Colonic mucosa (tissue), 4 donors: ENCODE data around the gene TRIM29. TPM values are rescaled to one million over a fixed set of nuclear protein-coding genes. Genes with fewer than 3 reads are reported as not detected.
"Not testable (repeated sequence)": the region's sequence is repeated elsewhere in the genome, so short reads cannot be mapped to it uniquely, and the experiment has no call there.

ENCODE experiments used
- DNase-seq: peaks from one replicate; pipeline ENCODE4 v3.0.0-alpha.2; 2020
- H3K27ac ChIP-seq: fragments of 200-600 bp; one replicate; pipeline ENCODE4 v1.8.0; 2021
- H3K27me3 ChIP-seq: fragments of 200-600 bp; one replicate; pipeline ENCODE4 v1.8.0; 2021
- H3K36me3 ChIP-seq: fragments of 200-600 bp; one replicate; pipeline ENCODE4 v1.8.0; 2021
- H3K4me1 ChIP-seq: fragments of 200-600 bp; one replicate; pipeline ENCODE4 v1.8.0; 2021; ENCODE audit warnings: mild to moderate bottlenecking
- H3K4me3 ChIP-seq: fragments of 200-600 bp; one replicate; pipeline ENCODE4 v1.8.0; 2021
- H3K9ac ChIP-seq, 2 donors: one replicate each; pipeline ENCODE4 v1.7.0; 2013; ENCODE audit warnings: control low read depth in 2 of 2, low read depth in 2 of 2, low read length in 2 of 2
- H3K9me3 ChIP-seq: fragments of 200-600 bp; one replicate; pipeline ENCODE4 v1.8.0; 2021
- CTCF ChIP-seq: fragments of 200-600 bp; IDR thresholded peaks from one replicate; pipeline ENCODE4 v1.8.0; 2022; ENCODE audit warnings: antibody characterized with exemption, mild to moderate bottlenecking
- intact Hi-C: fragments of 100-400 bp; cut with DNase I; formaldehyde crosslinking; loops from one replicate; pipeline ENCODE4 v1.14.1; 2022
- total RNA-seq, 2 donors: library from RNA; stranded (reverse); fragmentation: NEBNext Ultra II Directional in 1 of 2; extraction: Animal tissue kit (Norgen Biotek cat#: 25700) in 1 of 2; gene quantifications; one replicate each; pipeline ENCODE4 v1.2.1, GENCODE V29; 2021
- donor health status: healthy.
- donor health status: DM: no; HTN: no; CAD: no.
- donor health status: DM: no; HTN: no; CAD: no.

Gene TRIM29
- total RNA-seq, 2 donors from 2014 or later = 3.4 to 4.0 TPM

DNA sequence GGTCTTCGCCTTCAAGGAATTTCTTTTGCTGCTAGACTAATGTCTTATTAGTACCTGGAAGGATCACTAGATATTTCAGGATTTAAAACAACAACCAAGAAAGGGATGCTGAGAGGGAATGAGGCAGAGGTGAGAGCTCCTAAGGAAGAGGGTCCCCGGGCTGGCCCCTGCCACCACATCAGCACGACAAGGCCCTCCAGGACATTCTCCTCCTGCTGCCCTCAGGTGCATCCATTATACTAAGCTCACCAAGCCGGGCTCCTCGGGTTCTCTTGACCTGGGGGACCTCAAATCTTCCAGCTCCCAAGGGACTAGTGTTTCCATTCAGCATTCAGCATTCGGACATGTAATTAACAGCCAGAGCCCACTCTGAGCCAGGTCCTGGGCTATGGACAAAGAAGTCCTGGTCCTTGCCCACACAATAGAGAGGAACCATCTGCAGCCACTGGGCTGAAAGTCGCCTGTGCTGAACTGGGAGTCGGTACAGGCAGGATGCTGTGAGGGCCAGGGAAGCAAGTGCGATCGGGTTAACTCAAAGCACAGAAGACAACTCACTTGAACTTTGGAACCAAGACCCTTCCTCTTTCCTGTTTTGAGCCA lies 43.6 kb upstream of the TRIM29 start:
- H3K9me3 ChIP-seq = no peaks in the 10 kb centered on the region
- intact Hi-C loops = no loop called here
- peak; percentile 16 for DNase-seq
- no peak overlapping the region for H3K27ac ChIP-seq
- peak overlapping the region in 1 of 2 donors; percentile 27 for H3K9ac ChIP-seq
- TF ChIP-seq CTCF = no peak
- no peaks in the 10 kb centered on the region for H3K27me3 ChIP-seq
- H3K36me3 ChIP-seq = no peaks in the 10 kb centered on the region
- H3K4me1 ChIP-seq = peaks cover 11% of the 10 kb centered on the region
- H3K4me3 ChIP-seq = no peak overlapping the region

- Histone ChIP-seq H3K27me3 (no peaks in the 10 kb centered on the region), H3K9me3 (no peaks in the 10 kb centered on the region), H3K4me3 (no peak overlapping the region), H3K9ac (no peak overlapping the region), H3K36me3 (no peaks in the 10 kb centered on the region), H3K4me1 (peaks cover 4% of the 10 kb centered on the region), H3K27ac (no peak overlapping the region)
- TF ChIP-seq CTCF = no peak
- intact Hi-C loops = no loop called here
- peak; percentile 17 for DNase-seq
These were observed 42.8 kb upstream of the TRIM29 start for GRCh38 chr11:120180551-120181232.

- H3K36me3 ChIP-seq, H3K4me1 ChIP-seq, H3K9ac ChIP-seq, H3K27me3 ChIP-seq, H3K9me3 ChIP-seq, H3K27ac ChIP-seq, H3K4me3 ChIP-seq, intact Hi-C loops: not testable (repeated sequence)
- DNase-seq = peak; percentile 15
These were observed 42.1 kb upstream of the TRIM29 start for GRCh38 chr11:120180063-120180462.

DNA sequence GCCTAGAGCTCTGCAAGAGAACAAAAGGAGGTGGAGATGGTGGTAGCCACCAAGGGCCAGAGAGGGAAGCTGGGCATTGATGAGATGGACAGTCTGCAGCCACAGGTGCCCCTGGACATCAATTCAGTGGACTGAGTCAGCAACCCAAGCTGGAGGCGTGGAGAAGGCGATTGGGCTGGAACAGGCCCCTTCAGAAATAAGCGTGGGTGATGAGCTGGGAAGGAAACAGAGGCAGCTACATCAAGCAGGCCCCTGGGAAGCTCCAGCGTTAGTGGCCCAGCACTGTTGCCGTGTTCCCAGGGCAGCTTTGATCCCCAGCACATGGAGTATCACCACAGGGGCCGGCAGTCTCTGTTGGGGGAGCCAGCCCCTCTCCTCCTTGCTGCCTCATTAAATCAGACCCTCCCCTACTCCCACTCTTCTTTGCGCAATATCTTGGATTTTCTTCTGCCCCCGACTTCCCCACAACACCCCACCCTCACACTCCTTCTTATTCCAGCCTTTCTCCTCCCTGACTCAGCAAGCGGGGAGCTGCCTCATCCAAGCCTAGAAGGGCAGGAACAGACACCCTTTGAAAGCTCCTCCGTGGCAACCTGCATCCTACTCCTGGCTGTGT lies 41.3 kb upstream of the TRIM29 start:
- peaks cover 4% of the 10 kb centered on the region for H3K4me1 ChIP-seq
- H3K36me3 ChIP-seq = no peaks in the 10 kb centered on the region
- no peaks in the 10 kb centered on the region for H3K27me3 ChIP-seq
- no peaks in the 10 kb centered on the region for H3K9me3 ChIP-seq
- intact Hi-C loops = no loop called here
- no peak for TF ChIP-seq CTCF
- no peak overlapping the region for H3K4me3 ChIP-seq
- H3K27ac ChIP-seq = no peak overlapping the region
- no peak overlapping the region for H3K9ac ChIP-seq
- DNase-seq = peak; percentile 19

DNA sequence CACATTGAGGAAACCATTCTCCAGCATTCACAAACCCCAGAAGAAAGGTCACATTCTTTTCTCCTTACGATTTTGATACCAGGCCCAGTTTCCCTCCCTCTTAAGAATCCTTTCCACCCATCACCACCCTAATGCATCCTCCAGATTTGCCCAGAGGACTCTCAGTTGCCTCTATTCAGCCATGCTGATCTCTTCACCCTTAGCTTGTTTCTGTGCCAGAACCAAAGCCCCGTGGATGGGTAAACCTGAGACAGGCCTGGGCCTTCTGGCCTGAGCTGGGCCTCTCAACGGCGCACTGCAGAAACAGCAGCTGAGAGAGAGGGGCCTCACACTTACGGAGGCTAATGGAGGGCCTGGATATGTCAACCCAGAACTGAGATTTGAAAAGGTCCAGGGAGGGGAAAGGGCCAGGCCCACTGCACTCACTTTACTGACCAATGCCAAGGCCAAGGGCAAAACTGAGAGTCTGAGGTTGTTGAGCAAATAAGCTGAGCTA lies 40.7 kb upstream of the TRIM29 start:
- TF ChIP-seq CTCF = no peak
- no peaks in the 10 kb centered on the region for H3K9me3 ChIP-seq
- intact Hi-C loops = no loop called here
- peaks cover 4% of the 10 kb centered on the region for H3K4me1 ChIP-seq
- H3K27me3 ChIP-seq = no peaks in the 10 kb centered on the region
- H3K4me3 ChIP-seq = no peak overlapping the region
- H3K36me3 ChIP-seq = no peaks in the 10 kb centered on the region
- H3K9ac ChIP-seq = no peak overlapping the region
- DNase-seq = no peak
- no peak overlapping the region for H3K27ac ChIP-seq

- no peaks in the 10 kb centered on the region for H3K27me3 ChIP-seq
- no peak for DNase-seq
- peaks cover 3% of the 10 kb centered on the region for H3K4me1 ChIP-seq
- no peak overlapping the region for H3K4me3 ChIP-seq
- TF ChIP-seq CTCF = no peak
- no peak overlapping the region for H3K27ac ChIP-seq
- H3K9ac ChIP-seq = no peak overlapping the region
- intact Hi-C loops = no loop called here
- no peaks in the 10 kb centered on the region for H3K36me3 ChIP-seq
- no peaks in the 10 kb centered on the region for H3K9me3 ChIP-seq
These were observed 37.0 kb upstream of the TRIM29 start for GRCh38 chr11:120174866-120175265.
